HepG2 (cell line): ENCODE measurements around the gene DELE1. TPM values are rescaled to one million over a fixed set of nuclear protein-coding genes. Genes with fewer than 3 reads are reported as not detected.

ENCODE experiments used
- GATA4 ChIP-seq: sonication (generic); IDR thresholded peaks from 2 replicates; pipeline ENCODE4 v1.6.1; 2016; ENCODE audit warnings: antibody characterized with exemption, low read depth, borderline replicate concordance
- HNF4A ChIP-seq: sonication (generic); formaldehyde crosslinking; IDR thresholded peaks from 2 replicates; pipeline ENCODE4 v1.4.0; 2020; ENCODE audit warnings: missing genetic modification reagents
- MIER3 ChIP-seq: IDR thresholded peaks from 2 replicates; pipeline ENCODE4 v1.6.1; 2016; ENCODE audit warnings: missing compliant biosample characterization, borderline replicate concordance
- PAWR ChIP-seq: sonication (generic); formaldehyde crosslinking; IDR thresholded peaks from 2 replicates; pipeline ENCODE4 v1.4.0; 2020; ENCODE audit warnings: missing genetic modification reagents, mild to moderate bottlenecking, borderline replicate concordance
- SPEN ChIP-seq: sonication (generic); formaldehyde crosslinking; IDR thresholded peaks from 2 replicates; pipeline ENCODE4 v1.5.1; 2020; ENCODE audit warnings: low read depth, mild to moderate bottlenecking, missing genetic modification reagents
- TMF1 ChIP-seq: sonication (generic); formaldehyde crosslinking; IDR thresholded peaks from 2 replicates; pipeline ENCODE4 v1.8.1; 2022; ENCODE audit warnings: low read depth, missing genetic modification reagents
- ZKSCAN8 ChIP-seq: IDR thresholded peaks from 2 replicates; pipeline ENCODE4 v1.6.1; 2016; ENCODE audit warnings: borderline replicate concordance, missing genetic modification reagents, missing compliant biosample characterization
- ZNF12 ChIP-seq: sonication (generic); formaldehyde crosslinking; IDR thresholded peaks from 2 replicates; pipeline ENCODE4 v1.5.0; 2020; ENCODE audit warnings: missing genetic modification reagents
- ZNF296 ChIP-seq: sonication (generic); formaldehyde crosslinking; conservative IDR thresholded peaks from 2 replicates; pipeline ENCODE4 v1.5.0; 2020; ENCODE audit warnings: mild to moderate bottlenecking, missing genetic modification reagents
- ZNF33A ChIP-seq: sonication (generic); formaldehyde crosslinking; IDR thresholded peaks from 2 replicates; pipeline ENCODE4 v1.5.1; 2020; ENCODE audit warnings: missing genetic modification reagents, mild to moderate bottlenecking, moderate library complexity, borderline replicate concordance
- ZNF503 ChIP-seq: sonication (generic); formaldehyde crosslinking; IDR thresholded peaks from 2 replicates; pipeline ENCODE4 v1.4.0; 2020; ENCODE audit warnings: missing genetic modification reagents
- ZSCAN31 ChIP-seq: sonication (generic); formaldehyde crosslinking; IDR thresholded peaks from 2 replicates; pipeline ENCODE4 v1.5.0; 2020; ENCODE audit warnings: low read depth, mild to moderate bottlenecking, missing genetic modification reagents
- ZUFSP ChIP-seq: sonication (generic); formaldehyde crosslinking; IDR thresholded peaks from 2 replicates; pipeline ENCODE4 v1.9.0; 2021; ENCODE audit warnings: missing genetic modification reagents, mild to moderate bottlenecking, borderline replicate concordance
- polyA plus RNA-seq, 8 experiments: library from polyadenylated mRNA; depleted of rRNA in 3 of 8; stranded (reverse) in 7 of 8; unstranded in 1 of 8; fragments of >200 nt; fragmentation: Illumina TruSeq in 4 of 8; extraction: Trizol in 4 of 8; gene quantifications; 2 replicates each; pipeline versions ENCODE4 v1.2.1 to v1.2.3, GENCODE V29; 2011 to 2016; ENCODE audit warnings: low read depth in 4 of 8, missing spikeins in 1 of 8, mixed read lengths in 1 of 8; ENCODE audit not compliant: insufficient read depth in 1 of 8
- total RNA-seq, 5 experiments: library from RNA; depleted of rRNA; stranded (reverse); fragments of >200 nt; fragmentation: Illumina TruSeq; extraction: Trizol; gene quantifications; 2 replicates each; pipeline ENCODE4 v1.2.3, GENCODE V29; 2016; ENCODE audit warnings: low read depth in 1 of 5
- TF ChIP-seq, protein P1 (sequence below): sonication (generic); formaldehyde crosslinking; conservative IDR thresholded peaks from 2 replicates; pipeline ENCODE4 v1.4.0; 2020; ENCODE audit warnings: missing genetic modification reagents
- TF ChIP-seq, protein P2 (sequence below): sonication (generic); formaldehyde crosslinking; IDR thresholded peaks from 2 replicates; pipeline ENCODE4 v1.4.0; 2020; ENCODE audit warnings: missing genetic modification reagents, borderline replicate concordance
- TF ChIP-seq, protein P3 (sequence below): sonication (generic); formaldehyde crosslinking; IDR thresholded peaks from 2 replicates; pipeline ENCODE4 v1.8.0; 2022; ENCODE audit warnings: low read depth, missing genetic modification reagents

The DELE1 gene
- total and polyA plus RNA-seq, 2 of the 13 experiments (the other 11 are each of a cell fraction or from before 2014, with no cell fraction given): 57.5 to 90.3 TPM

- 0 out of 2 replicates have a peak, but pooled peaks have one; percentile 54 for TF ChIP-seq ZNF503
- TF ChIP-seq, protein P1, sequence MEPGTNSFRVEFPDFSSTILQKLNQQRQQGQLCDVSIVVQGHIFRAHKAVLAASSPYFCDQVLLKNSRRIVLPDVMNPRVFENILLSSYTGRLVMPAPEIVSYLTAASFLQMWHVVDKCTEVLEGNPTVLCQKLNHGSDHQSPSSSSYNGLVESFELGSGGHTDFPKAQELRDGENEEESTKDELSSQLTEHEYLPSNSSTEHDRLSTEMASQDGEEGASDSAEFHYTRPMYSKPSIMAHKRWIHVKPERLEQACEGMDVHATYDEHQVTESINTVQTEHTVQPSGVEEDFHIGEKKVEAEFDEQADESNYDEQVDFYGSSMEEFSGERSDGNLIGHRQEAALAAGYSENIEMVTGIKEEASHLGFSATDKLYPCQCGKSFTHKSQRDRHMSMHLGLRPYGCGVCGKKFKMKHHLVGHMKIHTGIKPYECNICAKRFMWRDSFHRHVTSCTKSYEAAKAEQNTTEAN (CRISPR knock-in tag): peak; percentile 70; the same call in 1 of the 2 replicates
- TF ChIP-seq ZNF296: peak; percentile 89; the same call in 1 of the 2 replicates
- TF ChIP-seq, protein P2, sequence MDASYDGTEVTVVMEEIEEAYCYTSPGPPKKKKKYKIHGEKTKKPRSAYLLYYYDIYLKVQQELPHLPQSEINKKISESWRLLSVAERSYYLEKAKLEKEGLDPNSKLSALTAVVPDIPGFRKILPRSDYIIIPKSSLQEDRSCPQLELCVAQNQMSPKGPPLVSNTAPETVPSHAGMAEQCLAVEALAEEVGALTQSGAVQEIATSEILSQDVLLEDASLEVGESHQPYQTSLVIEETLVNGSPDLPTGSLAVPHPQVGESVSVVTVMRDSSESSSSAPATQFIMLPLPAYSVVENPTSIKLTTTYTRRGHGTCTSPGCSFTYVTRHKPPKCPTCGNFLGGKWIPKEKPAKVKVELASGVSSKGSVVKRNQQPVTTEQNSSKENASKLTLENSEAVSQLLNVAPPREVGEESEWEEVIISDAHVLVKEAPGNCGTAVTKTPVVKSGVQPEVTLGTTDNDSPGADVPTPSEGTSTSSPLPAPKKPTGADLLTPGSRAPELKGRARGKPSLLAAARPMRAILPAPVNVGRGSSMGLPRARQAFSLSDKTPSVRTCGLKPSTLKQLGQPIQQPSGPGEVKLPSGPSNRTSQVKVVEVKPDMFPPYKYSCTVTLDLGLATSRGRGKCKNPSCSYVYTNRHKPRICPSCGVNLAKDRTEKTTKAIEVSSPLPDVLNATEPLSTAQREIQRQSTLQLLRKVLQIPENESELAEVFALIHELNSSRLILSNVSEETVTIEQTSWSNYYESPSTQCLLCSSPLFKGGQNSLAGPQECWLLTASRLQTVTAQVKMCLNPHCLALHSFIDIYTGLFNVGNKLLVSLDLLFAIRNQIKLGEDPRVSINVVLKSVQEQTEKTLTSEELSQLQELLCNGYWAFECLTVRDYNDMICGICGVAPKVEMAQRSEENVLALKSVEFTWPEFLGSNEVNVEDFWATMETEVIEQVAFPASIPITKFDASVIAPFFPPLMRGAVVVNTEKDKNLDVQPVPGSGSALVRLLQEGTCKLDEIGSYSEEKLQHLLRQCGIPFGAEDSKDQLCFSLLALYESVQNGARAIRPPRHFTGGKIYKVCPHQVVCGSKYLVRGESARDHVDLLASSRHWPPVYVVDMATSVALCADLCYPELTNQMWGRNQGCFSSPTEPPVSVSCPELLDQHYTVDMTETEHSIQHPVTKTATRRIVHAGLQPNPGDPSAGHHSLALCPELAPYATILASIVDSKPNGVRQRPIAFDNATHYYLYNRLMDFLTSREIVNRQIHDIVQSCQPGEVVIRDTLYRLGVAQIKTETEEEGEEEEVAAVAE (CRISPR knock-in tag): no peak
- TF ChIP-seq HNF4A (CRISPR knock-in tag): peak; percentile 23; the same call in 1 of the 2 replicates
- TF ChIP-seq ZSCAN31: peak; percentile 71
- TF ChIP-seq ZNF12: no peak; the same call in 1 of the 2 replicates
- no peak for TF ChIP-seq ZKSCAN8 (CRISPR knock-in tag)
- peak; percentile 74; the same call in 1 of the 2 replicates for TF ChIP-seq MIER3 (CRISPR knock-in tag)
- TF ChIP-seq, protein P3, sequence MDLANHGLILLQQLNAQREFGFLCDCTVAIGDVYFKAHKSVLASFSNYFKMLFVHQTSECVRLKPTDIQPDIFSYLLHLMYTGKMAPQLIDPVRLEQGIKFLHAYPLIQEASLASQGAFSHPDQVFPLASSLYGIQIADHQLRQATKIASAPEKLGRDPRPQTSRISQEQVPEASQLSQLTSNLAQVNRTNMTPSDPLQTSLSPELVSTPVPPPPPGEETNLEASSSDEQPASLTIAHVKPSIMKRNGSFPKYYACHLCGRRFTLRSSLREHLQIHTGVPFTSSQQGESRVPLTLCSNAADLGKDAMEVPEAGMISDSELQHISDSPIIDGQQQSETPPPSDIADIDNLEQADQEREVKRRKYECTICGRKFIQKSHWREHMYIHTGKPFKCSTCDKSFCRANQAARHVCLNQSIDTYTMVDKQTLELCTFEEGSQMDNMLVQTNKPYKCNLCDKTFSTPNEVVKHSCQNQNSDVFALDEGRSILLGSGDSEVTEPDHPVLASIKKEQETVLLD (CRISPR knock-in tag): peak; percentile 95
- no peak for TF ChIP-seq GATA4
- TF ChIP-seq TMF1 (CRISPR knock-in tag): peak; percentile 85; the same call in 1 of the 2 replicates
- 0 out of 2 replicates have a peak, but pooled peaks have one; percentile 73 for TF ChIP-seq PAWR
- peak; percentile 55; the same call in 1 of the 2 replicates for TF ChIP-seq ZNF33A (CRISPR knock-in tag)
- TF ChIP-seq SPEN (CRISPR knock-in tag): peak; percentile 97
- 0 out of 2 replicates have a peak, but pooled peaks have one; percentile 65 for TF ChIP-seq ZUFSP (CRISPR knock-in tag)
These were observed 45.4 kb downstream of the DELE1 start, which contains the start of gene RNF14 (continued) for GRCh38 chr5:141968914-141969608.
